Measurements from ENCODE around the gene MFSD12.

DNA sequence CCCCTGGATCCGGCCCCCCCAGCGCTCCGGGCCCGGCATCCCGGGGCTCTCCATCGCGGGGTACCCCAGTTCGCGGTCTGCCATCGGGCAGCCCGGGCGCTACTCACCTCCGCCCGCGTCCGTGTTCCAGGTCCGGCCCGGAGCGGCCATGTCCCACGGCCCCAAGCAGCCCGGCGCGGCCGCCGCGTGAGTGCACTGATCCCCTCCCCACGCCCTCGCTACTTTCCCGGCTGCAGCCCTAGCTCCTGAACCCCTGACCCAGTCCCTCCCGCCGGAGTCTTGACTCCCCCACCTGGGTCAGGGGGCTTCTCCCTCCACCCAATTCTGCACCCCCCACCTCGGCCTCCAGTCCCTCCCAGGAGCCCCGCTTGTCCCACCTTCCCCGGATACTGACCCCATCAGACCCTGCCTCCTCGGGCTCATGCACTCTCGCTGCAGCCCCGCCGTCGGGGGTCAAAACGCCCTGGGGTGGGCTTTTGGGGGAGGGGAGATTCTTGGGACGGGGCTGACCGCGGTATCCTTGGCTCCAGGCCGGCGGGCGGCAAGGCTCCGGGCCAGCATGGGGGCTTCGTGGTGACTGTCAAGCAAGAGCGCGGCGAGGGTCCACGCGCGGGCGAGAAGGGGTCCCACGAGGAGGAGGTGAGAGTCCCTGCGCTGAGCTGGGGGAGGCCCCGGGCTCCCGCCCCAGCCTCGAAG lies 15.9 kb upstream of the MFSD12 start:
- TF ChIP-seq, protein P1, sequence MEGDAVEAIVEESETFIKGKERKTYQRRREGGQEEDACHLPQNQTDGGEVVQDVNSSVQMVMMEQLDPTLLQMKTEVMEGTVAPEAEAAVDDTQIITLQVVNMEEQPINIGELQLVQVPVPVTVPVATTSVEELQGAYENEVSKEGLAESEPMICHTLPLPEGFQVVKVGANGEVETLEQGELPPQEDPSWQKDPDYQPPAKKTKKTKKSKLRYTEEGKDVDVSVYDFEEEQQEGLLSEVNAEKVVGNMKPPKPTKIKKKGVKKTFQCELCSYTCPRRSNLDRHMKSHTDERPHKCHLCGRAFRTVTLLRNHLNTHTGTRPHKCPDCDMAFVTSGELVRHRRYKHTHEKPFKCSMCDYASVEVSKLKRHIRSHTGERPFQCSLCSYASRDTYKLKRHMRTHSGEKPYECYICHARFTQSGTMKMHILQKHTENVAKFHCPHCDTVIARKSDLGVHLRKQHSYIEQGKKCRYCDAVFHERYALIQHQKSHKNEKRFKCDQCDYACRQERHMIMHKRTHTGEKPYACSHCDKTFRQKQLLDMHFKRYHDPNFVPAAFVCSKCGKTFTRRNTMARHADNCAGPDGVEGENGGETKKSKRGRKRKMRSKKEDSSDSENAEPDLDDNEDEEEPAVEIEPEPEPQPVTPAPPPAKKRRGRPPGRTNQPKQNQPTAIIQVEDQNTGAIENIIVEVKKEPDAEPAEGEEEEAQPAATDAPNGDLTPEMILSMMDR (IDR thresholded peaks at IDR 0.05; ENCODE audit: insufficient read depth, low read length, poor library complexity, severe bottlenecking): no peak
- TF ChIP-seq EZH2phosphoT487 (conservative IDR thresholded peaks at IDR 0.05; ENCODE audit: low read length): no peak
